K562 (cell line): ENCODE results near the gene MYO18B.

Experiments used
- EGR1 ChIP-seq: fragments of 450-650 bp; conservative IDR thresholded peaks from 2 replicates; pipeline ENCODE4 v1.6.1; 2017; ENCODE audit warnings: mild to moderate bottlenecking
- EHMT2 ChIP-seq: fragments of 450-650 bp; IDR thresholded peaks from 2 replicates; pipeline ENCODE4 v1.6.1; 2018; ENCODE audit warnings: antibody characterized with exemption
- EP300 ChIP-seq: IDR thresholded peaks from 2 replicates; pipeline ENCODE4 v1.6.1; 2012; ENCODE audit warnings: low read length, improper control_type of control experiment
- EZH2 ChIP-seq: IDR thresholded peaks from 2 replicates; pipeline ENCODE4 v1.6.1; 2012; ENCODE audit warnings: low read depth, mild to moderate bottlenecking, inconsistent platforms, low read length, borderline replicate concordance
- FOSL1 ChIP-seq: fragments of 200-800 bp; sonication (Bioruptor generic); conservative IDR thresholded peaks from 2 replicates; pipeline ENCODE4 v1.6.1; 2016; ENCODE audit warnings: missing genetic modification characterization, missing compliant biosample characterization
- HDAC2 ChIP-seq: fragments of 450-650 bp; IDR thresholded peaks from 2 replicates; pipeline ENCODE4 v1.6.1; 2016; ENCODE audit warnings: mild to moderate bottlenecking
- HNRNPK ChIP-seq: fragments of 200-400 bp; formaldehyde crosslinking; IDR thresholded peaks from one replicate; pipeline ENCODE4 v1.6.1; 2018; ENCODE audit warnings: mild to moderate bottlenecking, low read depth, low read length; ENCODE audit not compliant: poor library complexity, severe bottlenecking
- ZNF24 ChIP-seq: fragments of 450-650 bp; IDR thresholded peaks from 2 replicates; pipeline ENCODE4 v1.6.1; 2016
- TF ChIP-seq, protein P1 (sequence below), 2 experiments: fragments of 450-650 bp in 1 of 2; IDR thresholded peaks; 2 replicates each; pipeline ENCODE4 v1.6.1; 2011 to 2017; ENCODE audit warnings: low read depth in 2 of 2, antibody characterized with exemption in 1 of 2, borderline replicate concordance in 1 of 2, low read length in 1 of 2, mild to moderate bottlenecking in 1 of 2, mixed read lengths in 1 of 2; ENCODE audit not compliant: control insufficient read depth in 1 of 2
- TF ChIP-seq, protein P2 (sequence below): sonication (generic); formaldehyde crosslinking; IDR thresholded peaks from 2 replicates; pipeline ENCODE4 v1.9.0; 2022; ENCODE audit warnings: mild to moderate bottlenecking, missing genetic modification reagents
- TF ChIP-seq, protein P3 (sequence below): fragments of 250-450 bp; sonication (Bioruptor Pico); IDR thresholded peaks from 2 replicates; pipeline ENCODE4 v1.8.0; 2021; ENCODE audit warnings: mild to moderate bottlenecking, moderate library complexity
- TF ChIP-seq, protein P4 (sequence below): sonication (generic); formaldehyde crosslinking; IDR thresholded peaks from 2 replicates; pipeline ENCODE4 v1.8.1; 2023; ENCODE audit warnings: mild to moderate bottlenecking, missing genetic modification reagents
- TF ChIP-seq, protein P5 (sequence below), 3 experiments: IDR thresholded peaks in 2 of 3; conservative IDR thresholded peaks in 1 of 3; 2 replicates each; pipeline ENCODE4 v1.5.1; 2011 to 2012; ENCODE audit warnings: low read length in 3 of 3, mild to moderate bottlenecking in 3 of 3, control low read depth in 2 of 3, improper control_type of control experiment in 1 of 3, inconsistent platforms in 1 of 3, low read depth in 1 of 3, mixed read lengths in 1 of 3, moderate library complexity in 1 of 3; ENCODE audit not compliant: insufficient read depth in 2 of 3

DNA sequence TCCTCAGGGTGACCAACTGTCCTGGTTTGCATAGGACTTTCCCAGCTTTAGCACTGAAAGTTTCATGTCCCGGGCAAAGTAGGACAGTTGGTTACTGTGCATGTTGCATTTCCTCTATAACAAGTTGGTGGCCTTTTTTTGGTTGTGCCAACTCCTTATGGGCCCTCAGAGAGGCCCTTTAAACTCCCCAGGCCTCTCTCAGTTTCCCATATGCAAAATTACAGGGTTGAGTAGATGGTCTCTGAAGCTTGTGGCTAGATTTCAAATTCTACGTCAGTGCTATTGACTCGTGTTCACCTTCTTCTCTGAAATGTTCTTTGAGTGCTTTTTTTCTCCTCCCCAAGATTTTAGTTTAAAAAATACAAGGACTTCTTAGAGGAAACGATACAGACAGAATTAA, 92.5 kb downstream of the MYO18B start:
- TF ChIP-seq HNRNPK (no peak), EGR1 (no peak), EP300 (no peak), FOSL1 (no peak), ZNF24 (no peak), HDAC2 (no peak), EHMT2 (no peak), EZH2 (no peak)
- TF ChIP-seq, protein P1, sequence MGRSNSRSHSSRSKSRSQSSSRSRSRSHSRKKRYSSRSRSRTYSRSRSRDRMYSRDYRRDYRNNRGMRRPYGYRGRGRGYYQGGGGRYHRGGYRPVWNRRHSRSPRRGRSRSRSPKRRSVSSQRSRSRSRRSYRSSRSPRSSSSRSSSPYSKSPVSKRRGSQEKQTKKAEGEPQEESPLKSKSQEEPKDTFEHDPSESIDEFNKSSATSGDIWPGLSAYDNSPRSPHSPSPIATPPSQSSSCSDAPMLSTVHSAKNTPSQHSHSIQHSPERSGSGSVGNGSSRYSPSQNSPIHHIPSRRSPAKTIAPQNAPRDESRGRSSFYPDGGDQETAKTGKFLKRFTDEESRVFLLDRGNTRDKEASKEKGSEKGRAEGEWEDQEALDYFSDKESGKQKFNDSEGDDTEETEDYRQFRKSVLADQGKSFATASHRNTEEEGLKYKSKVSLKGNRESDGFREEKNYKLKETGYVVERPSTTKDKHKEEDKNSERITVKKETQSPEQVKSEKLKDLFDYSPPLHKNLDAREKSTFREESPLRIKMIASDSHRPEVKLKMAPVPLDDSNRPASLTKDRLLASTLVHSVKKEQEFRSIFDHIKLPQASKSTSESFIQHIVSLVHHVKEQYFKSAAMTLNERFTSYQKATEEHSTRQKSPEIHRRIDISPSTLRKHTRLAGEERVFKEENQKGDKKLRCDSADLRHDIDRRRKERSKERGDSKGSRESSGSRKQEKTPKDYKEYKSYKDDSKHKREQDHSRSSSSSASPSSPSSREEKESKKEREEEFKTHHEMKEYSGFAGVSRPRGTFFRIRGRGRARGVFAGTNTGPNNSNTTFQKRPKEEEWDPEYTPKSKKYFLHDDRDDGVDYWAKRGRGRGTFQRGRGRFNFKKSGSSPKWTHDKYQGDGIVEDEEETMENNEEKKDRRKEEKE (IDR thresholded peaks at IDR 0.05; ENCODE audit: borderline replicate concordance in 1 of 2, control insufficient read depth in 1 of 2, low read depth in 2 of 2, low read length in 1 of 2): no peak
- TF ChIP-seq, protein P2, sequence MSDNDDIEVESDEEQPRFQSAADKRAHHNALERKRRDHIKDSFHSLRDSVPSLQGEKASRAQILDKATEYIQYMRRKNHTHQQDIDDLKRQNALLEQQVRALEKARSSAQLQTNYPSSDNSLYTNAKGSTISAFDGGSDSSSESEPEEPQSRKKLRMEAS: no peak
- TF ChIP-seq, protein P3, sequence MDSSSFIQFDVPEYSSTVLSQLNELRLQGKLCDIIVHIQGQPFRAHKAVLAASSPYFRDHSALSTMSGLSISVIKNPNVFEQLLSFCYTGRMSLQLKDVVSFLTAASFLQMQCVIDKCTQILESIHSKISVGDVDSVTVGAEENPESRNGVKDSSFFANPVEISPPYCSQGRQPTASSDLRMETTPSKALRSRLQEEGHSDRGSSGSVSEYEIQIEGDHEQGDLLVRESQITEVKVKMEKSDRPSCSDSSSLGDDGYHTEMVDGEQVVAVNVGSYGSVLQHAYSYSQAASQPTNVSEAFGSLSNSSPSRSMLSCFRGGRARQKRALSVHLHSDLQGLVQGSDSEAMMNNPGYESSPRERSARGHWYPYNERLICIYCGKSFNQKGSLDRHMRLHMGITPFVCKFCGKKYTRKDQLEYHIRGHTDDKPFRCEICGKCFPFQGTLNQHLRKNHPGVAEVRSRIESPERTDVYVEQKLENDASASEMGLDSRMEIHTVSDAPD (CRISPR knock-in tag): no peak
- TF ChIP-seq, protein P4, sequence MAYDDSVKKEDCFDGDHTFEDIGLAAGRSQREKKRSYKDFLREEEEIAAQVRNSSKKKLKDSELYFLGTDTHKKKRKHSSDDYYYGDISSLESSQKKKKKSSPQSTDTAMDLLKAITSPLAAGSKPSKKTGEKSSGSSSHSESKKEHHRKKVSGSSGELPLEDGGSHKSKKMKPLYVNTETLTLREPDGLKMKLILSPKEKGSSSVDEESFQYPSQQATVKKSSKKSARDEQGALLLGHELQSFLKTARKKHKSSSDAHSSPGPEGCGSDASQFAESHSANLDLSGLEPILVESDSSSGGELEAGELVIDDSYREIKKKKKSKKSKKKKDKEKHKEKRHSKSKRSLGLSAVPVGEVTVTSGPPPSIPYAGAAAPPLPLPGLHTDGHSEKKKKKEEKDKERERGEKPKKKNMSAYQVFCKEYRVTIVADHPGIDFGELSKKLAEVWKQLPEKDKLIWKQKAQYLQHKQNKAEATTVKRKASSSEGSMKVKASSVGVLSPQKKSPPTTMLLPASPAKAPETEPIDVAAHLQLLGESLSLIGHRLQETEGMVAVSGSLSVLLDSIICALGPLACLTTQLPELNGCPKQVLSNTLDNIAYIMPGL: no peak
- TF ChIP-seq, protein P5, sequence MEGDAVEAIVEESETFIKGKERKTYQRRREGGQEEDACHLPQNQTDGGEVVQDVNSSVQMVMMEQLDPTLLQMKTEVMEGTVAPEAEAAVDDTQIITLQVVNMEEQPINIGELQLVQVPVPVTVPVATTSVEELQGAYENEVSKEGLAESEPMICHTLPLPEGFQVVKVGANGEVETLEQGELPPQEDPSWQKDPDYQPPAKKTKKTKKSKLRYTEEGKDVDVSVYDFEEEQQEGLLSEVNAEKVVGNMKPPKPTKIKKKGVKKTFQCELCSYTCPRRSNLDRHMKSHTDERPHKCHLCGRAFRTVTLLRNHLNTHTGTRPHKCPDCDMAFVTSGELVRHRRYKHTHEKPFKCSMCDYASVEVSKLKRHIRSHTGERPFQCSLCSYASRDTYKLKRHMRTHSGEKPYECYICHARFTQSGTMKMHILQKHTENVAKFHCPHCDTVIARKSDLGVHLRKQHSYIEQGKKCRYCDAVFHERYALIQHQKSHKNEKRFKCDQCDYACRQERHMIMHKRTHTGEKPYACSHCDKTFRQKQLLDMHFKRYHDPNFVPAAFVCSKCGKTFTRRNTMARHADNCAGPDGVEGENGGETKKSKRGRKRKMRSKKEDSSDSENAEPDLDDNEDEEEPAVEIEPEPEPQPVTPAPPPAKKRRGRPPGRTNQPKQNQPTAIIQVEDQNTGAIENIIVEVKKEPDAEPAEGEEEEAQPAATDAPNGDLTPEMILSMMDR (IDR thresholded peaks at IDR 0.05 in 2 of 3, conservative IDR thresholded peaks at IDR 0.05 in 1 of 3; ENCODE audit: insufficient read depth in 2 of 3, low read depth in 1 of 3, low read length in 3 of 3): no peak
